ENCODE results near the gene AP4B1. TPM values are rescaled to one million over a fixed set of nuclear protein-coding genes. Genes with fewer than 3 reads are reported as not detected.

Gene AP4B1
- polyA plus RNA-seq, 2 of the 4 experiments (the other 2 are of a cell fraction), result 9.2 to 11.9 TPM

- peak overlapping the region in 1 of 2 experiments; percentile 56; a peak in 2 of 6 replicates for H3K27ac ChIP-seq
- DNase-seq (ENCODE audit: low read depth in 1 of 2, low spot score in 1 of 2), result no peak
- POLR2A ChIA-PET, result no interaction called here
Observed at GRCh38 chr1:113886417-113887401, 17.9 kb downstream of the AP4B1 start.

DNA sequence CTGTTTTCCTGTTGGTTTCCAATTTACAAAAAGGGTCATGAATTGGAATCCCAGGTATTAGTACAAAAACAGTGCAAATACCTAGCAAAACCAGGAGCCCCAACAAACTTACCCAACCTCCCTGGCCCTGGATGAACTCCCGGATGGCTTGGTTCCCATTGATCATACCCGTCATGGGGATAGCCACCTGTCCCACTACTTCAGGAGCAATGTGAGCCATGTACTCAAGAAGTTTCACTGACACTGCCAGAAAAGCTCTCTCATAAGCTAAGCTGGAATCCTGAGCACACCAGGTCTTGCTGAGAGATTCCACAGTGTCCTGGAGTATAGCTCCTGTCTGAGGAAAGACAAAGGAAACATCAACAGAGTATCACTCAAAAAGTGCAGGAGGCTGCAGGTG, 22.9 kb downstream of the AP4B1 start:
- peaks cover 3% of the 10 kb centered on the region; the same call in 1 of the 3 replicates for H3K4me1 ChIP-seq
- ChIA-PET CTCF (interaction anchor here (1.8 kb wide), 1 partner anchor 47 kb away, joined by 5 read pairs; no protein-coding TSS in a partner anchor), POLR2A (no interaction called here)
- H3K9me3 ChIP-seq, result no peaks in the 10 kb centered on the region
- no peak for TF ChIP-seq CEBPB (IDR thresholded peaks at IDR 0.05)
- TF ChIP-seq RNF2 (IDR thresholded peaks at IDR 0.05; ENCODE audit: borderline replicate concordance, low read depth), result no peak
- TF ChIP-seq SMC3 (IDR thresholded peaks at IDR 0.05), result no peak
- TF ChIP-seq TP53 (CRISPR knock-in tag; IDR thresholded peaks at IDR 0.05), result no peak
- TF ChIP-seq HMGXB4 (CRISPR knock-in tag; IDR thresholded peaks at IDR 0.05; ENCODE audit: borderline replicate concordance), result no peak
- TF ChIP-seq ATOH8 (CRISPR knock-in tag; IDR thresholded peaks at IDR 0.05; ENCODE audit: low read depth), result no peak
- no peak for TF ChIP-seq ZFP36 (IDR thresholded peaks at IDR 0.05; ENCODE audit: borderline replicate concordance, partially characterized antibody)
- TF ChIP-seq FOSL2 (IDR thresholded peaks at IDR 0.05), result no peak
- no peak for TF ChIP-seq FOSL2 (CRISPR knock-in tag; IDR thresholded peaks at IDR 0.05)
- TF ChIP-seq CBX2 (IDR thresholded peaks at IDR 0.05; ENCODE audit: borderline replicate concordance, low read depth), result no peak
- WGBS (ENCODE audit: missing lambda C conversion rate), result 87% methylated on average over 2 of the region's 2 CpGs
- no peak overlapping the region for H3K27ac ChIP-seq
- no peak overlapping the region for H3K4me2 ChIP-seq
- DNase-seq (ENCODE audit: low read depth in 1 of 2, low spot score in 1 of 2), result no peak
- no peak for FAIRE-seq
- H3K4me3 ChIP-seq, result no peak overlapping the region
- ATAC-seq, result no peak

More at GRCh38 chr1:113886417-113887401, 17.9 kb downstream of the AP4B1 start:
- peaks cover 19% of the 10 kb centered on the region for H3K4me1 ChIP-seq
- no peaks in the 10 kb centered on the region for H3K9me3 ChIP-seq
- no peak overlapping the region for H3K4me3 ChIP-seq
- CTCF ChIA-PET, result interaction anchor here (1.2 to 1.4 kb wide), 2 partner anchors 8 to 17 kb away, joined by 3 read pairs; partner anchors contain the start of gene AP4B1
- peak overlapping the region; percentile 71 for H3K4me2 ChIP-seq
- no peak for TF ChIP-seq TFCP2L1 (CRISPR knock-in tag; IDR thresholded peaks at IDR 0.05)
- FAIRE-seq, result no peak
- ATAC-seq, result no peak
- 84% methylated on average over 17 of the region's 17 CpGs for WGBS (ENCODE audit: missing lambda C conversion rate)

DNA sequence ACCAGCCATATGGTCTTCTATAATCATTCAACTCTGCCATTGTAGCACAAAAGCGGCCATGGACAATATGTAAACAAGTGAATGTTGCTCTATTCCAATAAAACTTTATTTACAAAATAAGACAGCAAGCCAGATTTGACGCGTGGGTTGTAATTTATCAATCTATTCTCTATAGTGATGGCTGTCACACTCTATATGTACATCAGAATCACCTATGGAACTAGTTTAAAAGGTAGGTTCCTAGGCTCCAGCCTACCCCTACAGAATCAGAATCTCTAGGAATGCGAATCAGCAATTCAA, 24.9 kb downstream of the AP4B1 start:
- H3K4me2 ChIP-seq, result no peak overlapping the region
- no peak for ATAC-seq
- CTCF ChIA-PET, result interaction anchor here (1.5 kb wide), 1 partner anchor 14 kb away, joined by 4 read pairs; no protein-coding TSS in a partner anchor
- no peak overlapping the region for H3K4me3 ChIP-seq
- DNase-seq (ENCODE audit: low read depth in 1 of 2, low spot score in 1 of 2), result no peak
- 94% methylated on average over 4 of the region's 4 CpGs for WGBS (ENCODE audit: missing lambda C conversion rate)
- TF ChIP-seq ZNF302 (CRISPR knock-in tag; IDR thresholded peaks at IDR 0.05), result no peak
- TF ChIP-seq RAD21 (conservative IDR thresholded peaks at IDR 0.05 in 1 of 2, IDR thresholded peaks at IDR 0.05 in 1 of 2), result no peak
- TF ChIP-seq HOXB5 (CRISPR knock-in tag; IDR thresholded peaks at IDR 0.05), result no peak
- TF ChIP-seq CBX2 (IDR thresholded peaks at IDR 0.05; ENCODE audit: borderline replicate concordance, low read depth), result no peak
- no peak for TF ChIP-seq CTCF (IDR thresholded peaks at IDR 0.05)
- TF ChIP-seq HDAC2 (IDR thresholded peaks at IDR 0.05), result no peak
- TF ChIP-seq NR3C1 (IDR thresholded peaks at IDR 0.05), result no peak
- TF ChIP-seq JUNB (IDR thresholded peaks at IDR 0.05), result no peak
- TF ChIP-seq HEYL (CRISPR knock-in tag; IDR thresholded peaks at IDR 0.05), result no peak
- TF ChIP-seq FOSL2 (IDR thresholded peaks at IDR 0.05), result no peak
- no peak for TF ChIP-seq FOSL2 (CRISPR knock-in tag; IDR thresholded peaks at IDR 0.05)
- H3K4me1 ChIP-seq, result no peaks in the 10 kb centered on the region
- H3K9me3 ChIP-seq, result no peaks in the 10 kb centered on the region
- FAIRE-seq, result no peak
- POLR2A ChIA-PET, result no interaction called here
- H3K27ac ChIP-seq, result no peak overlapping the region

All from A549 (cell line).